SK-N-SH treated with all-trans-retinoic acid at 6 μM for 48 hours (cell line): Measurements from ENCODE around the gene SMARCD1.
"Not testable (repeated sequence)": the region's sequence is repeated elsewhere in the genome, so short reads cannot be mapped to it uniquely, and the experiment has no call there.

ENCODE experiments used
- ATAC-seq: fragments of 200-7000 bp; cut with Tn5 transposase; 3 replicates; pipeline ENCODE4 v1.9.1; 2020; ENCODE audit warnings: mild to moderate bottlenecking, moderate library complexity
- ARNTL ChIP-seq: fragments of 450-650 bp; formaldehyde crosslinking; IDR thresholded peaks from 2 replicates; pipeline ENCODE4 v1.5.0; 2020; ENCODE audit warnings: low read depth, mild to moderate bottlenecking, moderate library complexity, borderline replicate concordance
- BACH2 ChIP-seq: fragments of 250-450 bp; sonication (Bioruptor Pico); IDR thresholded peaks from 2 replicates; pipeline ENCODE4 v1.9.0; 2021; ENCODE audit warnings: mild to moderate bottlenecking, borderline replicate concordance
- CREB5 ChIP-seq: fragments of 250-450 bp; sonication (Bioruptor Pico); IDR thresholded peaks from 2 replicates; pipeline ENCODE4 v1.5.1; 2020; ENCODE audit warnings: low read depth, mild to moderate bottlenecking, moderate library complexity
- CSDC2 ChIP-seq: fragments of 250-450 bp; sonication (Bioruptor Pico); IDR thresholded peaks from 2 replicates; pipeline ENCODE4 v1.5.0; 2020; ENCODE audit warnings: mild to moderate bottlenecking, moderate library complexity
- ESRRG ChIP-seq: fragments of 250-450 bp; sonication (Bioruptor Pico); IDR thresholded peaks from 2 replicates; pipeline ENCODE4 v1.6.1; 2021; ENCODE audit warnings: mild to moderate bottlenecking
- GLIS3 ChIP-seq: fragments of 250-450 bp; sonication (Bioruptor Pico); IDR thresholded peaks from 2 replicates; pipeline ENCODE4 v1.5.0; 2020; ENCODE audit warnings: mild to moderate bottlenecking, moderate library complexity
- ISL1 ChIP-seq: fragments of 250-450 bp; sonication (Bioruptor Pico); IDR thresholded peaks from 2 replicates; pipeline ENCODE4 v2.1.2; 2022; ENCODE audit warnings: mild to moderate bottlenecking, moderate library complexity
- OSR1 ChIP-seq: fragments of 250-450 bp; sonication (Bioruptor Pico); IDR thresholded peaks from 2 replicates; pipeline ENCODE4 v1.8.0; 2022; ENCODE audit warnings: moderate library complexity, mild to moderate bottlenecking, inconsistent platforms
- PATZ1 ChIP-seq: fragments of 250-450 bp; sonication (Bioruptor Pico); IDR thresholded peaks from 2 replicates; pipeline ENCODE4 v1.8.0; 2020; ENCODE audit warnings: mild to moderate bottlenecking, moderate library complexity, borderline replicate concordance
- PPARA ChIP-seq: fragments of 250-450 bp; sonication (Bioruptor Pico); IDR thresholded peaks from 2 replicates; pipeline ENCODE4 v1.5.0; 2020; ENCODE audit warnings: mild to moderate bottlenecking, borderline replicate concordance
- RARB ChIP-seq: fragments of 250-450 bp; sonication (Bioruptor Pico); IDR thresholded peaks from 2 replicates; pipeline ENCODE4 v1.8.0; 2021; ENCODE audit warnings: mild to moderate bottlenecking, moderate library complexity
- SNAI2 ChIP-seq: fragments of 250-450 bp; sonication (Bioruptor Pico); IDR thresholded peaks from 2 replicates; pipeline ENCODE4 v1.5.0; 2020; ENCODE audit warnings: mild to moderate bottlenecking, moderate library complexity
- TCF4 ChIP-seq: fragments of 250-450 bp; sonication (Bioruptor Pico); IDR thresholded peaks from 2 replicates; pipeline ENCODE4 v1.8.0; 2021; ENCODE audit warnings: mild to moderate bottlenecking, moderate library complexity, borderline replicate concordance
- TOX ChIP-seq: fragments of 250-450 bp; sonication (Bioruptor Pico); IDR thresholded peaks from 2 replicates; pipeline ENCODE4 v1.8.0; 2021; ENCODE audit warnings: mild to moderate bottlenecking, moderate library complexity, borderline replicate concordance
- ZC3H10 ChIP-seq: fragments of 250-450 bp; sonication (Bioruptor Pico); IDR thresholded peaks from 2 replicates; pipeline ENCODE4 v1.5.1; 2021; ENCODE audit warnings: mild to moderate bottlenecking, moderate library complexity
- ZFP3 ChIP-seq: fragments of 250-450 bp; sonication (Bioruptor Pico); IDR thresholded peaks from 2 replicates; pipeline ENCODE4 v1.5.0; 2020; ENCODE audit warnings: mild to moderate bottlenecking, moderate library complexity
- ZFP30 ChIP-seq: fragments of 450-650 bp; formaldehyde crosslinking; IDR thresholded peaks from 2 replicates; pipeline ENCODE4 v1.5.0; 2022; ENCODE audit warnings: mild to moderate bottlenecking, moderate library complexity
- ZNF565 ChIP-seq: fragments of 450-650 bp; formaldehyde crosslinking; conservative IDR thresholded peaks from 2 replicates; pipeline ENCODE4 v1.5.0; 2020; ENCODE audit warnings: low read depth, mild to moderate bottlenecking, moderate library complexity
- ZNF70 ChIP-seq: fragments of 450-650 bp; formaldehyde crosslinking; IDR thresholded peaks from 2 replicates; pipeline ENCODE4 v1.5.0; 2020; ENCODE audit warnings: mild to moderate bottlenecking, moderate library complexity
- TF ChIP-seq, protein P1 (sequence below): fragments of 250-450 bp; sonication (Bioruptor Pico); IDR thresholded peaks from 2 replicates; pipeline ENCODE4 v1.5.1; 2021; ENCODE audit warnings: mild to moderate bottlenecking, moderate library complexity
- TF ChIP-seq, protein P2 (sequence below): fragments of 250-450 bp; sonication (Bioruptor Pico); IDR thresholded peaks from 2 replicates; pipeline ENCODE4 v1.5.0; 2020; ENCODE audit warnings: mild to moderate bottlenecking, moderate library complexity

Gene SMARCD1

GRCh38 chr12:50081096-50081808 lies 3.9 kb upstream of the SMARCD1 start:
- no peak for ATAC-seq
- TF ChIP-seq TCF4 (CRISPR knock-in tag) (no peak), ZC3H10 (CRISPR knock-in tag) (no peak), ZFP3 (CRISPR knock-in tag) (no peak), CSDC2 (CRISPR knock-in tag) (no peak)
- TF ChIP-seq, protein P1, sequence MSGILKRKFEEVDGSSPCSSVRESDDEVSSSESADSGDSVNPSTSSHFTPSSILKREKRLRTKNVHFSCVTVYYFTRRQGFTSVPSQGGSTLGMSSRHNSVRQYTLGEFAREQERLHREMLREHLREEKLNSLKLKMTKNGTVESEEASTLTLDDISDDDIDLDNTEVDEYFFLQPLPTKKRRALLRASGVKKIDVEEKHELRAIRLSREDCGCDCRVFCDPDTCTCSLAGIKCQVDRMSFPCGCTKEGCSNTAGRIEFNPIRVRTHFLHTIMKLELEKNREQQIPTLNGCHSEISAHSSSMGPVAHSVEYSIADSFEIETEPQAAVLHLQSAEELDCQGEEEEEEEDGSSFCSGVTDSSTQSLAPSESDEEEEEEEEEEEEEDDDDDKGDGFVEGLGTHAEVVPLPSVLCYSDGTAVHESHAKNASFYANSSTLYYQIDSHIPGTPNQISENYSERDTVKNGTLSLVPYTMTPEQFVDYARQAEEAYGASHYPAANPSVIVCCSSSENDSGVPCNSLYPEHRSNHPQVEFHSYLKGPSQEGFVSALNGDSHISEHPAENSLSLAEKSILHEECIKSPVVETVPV (CRISPR knock-in tag), result no peak

DNA sequence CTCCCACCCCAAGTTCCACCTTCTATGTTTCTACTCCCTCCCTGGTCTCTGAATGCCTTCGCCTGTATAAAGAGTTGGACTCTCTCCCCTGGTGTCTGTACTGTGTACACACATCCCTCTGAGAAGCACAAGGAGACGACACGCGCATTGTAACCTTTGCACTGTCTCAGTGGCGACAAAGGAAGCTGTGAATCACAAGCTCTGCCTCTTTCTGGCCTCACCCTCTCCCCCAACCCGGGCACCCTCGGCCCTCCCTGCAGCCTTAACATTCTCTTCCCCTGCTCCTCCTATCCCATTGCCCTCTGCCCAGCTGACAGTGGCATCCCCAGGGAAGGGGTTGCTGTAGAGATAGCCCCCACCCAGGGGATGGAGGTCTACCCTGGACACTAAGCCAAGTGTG lies 2.5 kb upstream of the SMARCD1 start:
- TF ChIP-seq TOX (CRISPR knock-in tag) (no peak), ZC3H10 (CRISPR knock-in tag) (no peak), ESRRG (no peak), ZFP30 (no peak), TCF4 (CRISPR knock-in tag) (no peak), ISL1 (CRISPR knock-in tag) (no peak), OSR1 (CRISPR knock-in tag) (no peak), PATZ1 (CRISPR knock-in tag) (no peak), GLIS3 (CRISPR knock-in tag) (no peak), ZNF565 (CRISPR knock-in tag) (no peak), RARB (no peak)
- TF ChIP-seq, protein P2, sequence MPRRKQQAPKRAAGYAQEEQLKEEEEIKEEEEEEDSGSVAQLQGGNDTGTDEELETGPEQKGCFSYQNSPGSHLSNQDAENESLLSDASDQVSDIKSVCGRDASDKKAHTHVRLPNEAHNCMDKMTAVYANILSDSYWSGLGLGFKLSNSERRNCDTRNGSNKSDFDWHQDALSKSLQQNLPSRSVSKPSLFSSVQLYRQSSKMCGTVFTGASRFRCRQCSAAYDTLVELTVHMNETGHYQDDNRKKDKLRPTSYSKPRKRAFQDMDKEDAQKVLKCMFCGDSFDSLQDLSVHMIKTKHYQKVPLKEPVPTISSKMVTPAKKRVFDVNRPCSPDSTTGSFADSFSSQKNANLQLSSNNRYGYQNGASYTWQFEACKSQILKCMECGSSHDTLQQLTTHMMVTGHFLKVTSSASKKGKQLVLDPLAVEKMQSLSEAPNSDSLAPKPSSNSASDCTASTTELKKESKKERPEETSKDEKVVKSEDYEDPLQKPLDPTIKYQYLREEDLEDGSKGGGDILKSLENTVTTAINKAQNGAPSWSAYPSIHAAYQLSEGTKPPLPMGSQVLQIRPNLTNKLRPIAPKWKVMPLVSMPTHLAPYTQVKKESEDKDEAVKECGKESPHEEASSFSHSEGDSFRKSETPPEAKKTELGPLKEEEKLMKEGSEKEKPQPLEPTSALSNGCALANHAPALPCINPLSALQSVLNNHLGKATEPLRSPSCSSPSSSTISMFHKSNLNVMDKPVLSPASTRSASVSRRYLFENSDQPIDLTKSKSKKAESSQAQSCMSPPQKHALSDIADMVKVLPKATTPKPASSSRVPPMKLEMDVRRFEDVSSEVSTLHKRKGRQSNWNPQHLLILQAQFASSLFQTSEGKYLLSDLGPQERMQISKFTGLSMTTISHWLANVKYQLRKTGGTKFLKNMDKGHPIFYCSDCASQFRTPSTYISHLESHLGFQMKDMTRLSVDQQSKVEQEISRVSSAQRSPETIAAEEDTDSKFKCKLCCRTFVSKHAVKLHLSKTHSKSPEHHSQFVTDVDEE (CRISPR knock-in tag), result no peak
- ATAC-seq, result no peak

- no peak for TF ChIP-seq CSDC2 (CRISPR knock-in tag)
- TF ChIP-seq ZFP30, result no peak
- TF ChIP-seq SNAI2 (CRISPR knock-in tag), result no peak
- TF ChIP-seq TOX (CRISPR knock-in tag), result no peak
- no peak for TF ChIP-seq RARB
- no peak for TF ChIP-seq ISL1 (CRISPR knock-in tag)
- TF ChIP-seq BACH2, result no peak
- TF ChIP-seq ZC3H10 (CRISPR knock-in tag), result no peak
- TF ChIP-seq OSR1 (CRISPR knock-in tag), result no peak
- TF ChIP-seq PPARA (CRISPR knock-in tag), result no peak
- TF ChIP-seq CREB5 (CRISPR knock-in tag), result no peak
- no peak for TF ChIP-seq ZNF70 (CRISPR knock-in tag)
- no peak for TF ChIP-seq TCF4 (CRISPR knock-in tag)
- no peak for TF ChIP-seq ESRRG
- TF ChIP-seq, protein P1 (CRISPR knock-in tag), result no peak
- TF ChIP-seq ZFP3 (CRISPR knock-in tag), result no peak
- no peak for TF ChIP-seq ZNF565 (CRISPR knock-in tag)
- TF ChIP-seq PATZ1 (CRISPR knock-in tag), result no peak
- TF ChIP-seq ARNTL (CRISPR knock-in tag), result no peak
- ATAC-seq, result no peak
These were observed 1.8 kb upstream of the SMARCD1 start for GRCh38 chr12:50083301-50083700.

- ATAC-seq, result not testable (repeated sequence)
These were observed 750 bp upstream of the SMARCD1 start for GRCh38 chr12:50084409-50084774.
